Neuronal stem cell (in vitro differentiated cells): ENCODE measurements around the gene ATP2C2.

Source experiments
- DNase-seq: peaks from one replicate; pipeline ENCODE4 v3.0.0-alpha.2; 2013; ENCODE audit warnings: low spot score
- H2AFZ ChIP-seq: one replicate; pipeline ENCODE4 v1.6.1; 2013; ENCODE audit warnings: mild to moderate bottlenecking, low read length, inconsistent platforms
- H2AK5ac ChIP-seq: 2 replicates; pipeline ENCODE4 v1.6.1; 2013; ENCODE audit warnings: low read depth, mild to moderate bottlenecking, inconsistent platforms, low read length, moderate library complexity, mixed read lengths
- H2BK120ac ChIP-seq: 2 replicates; pipeline ENCODE4 v1.6.1; 2013; ENCODE audit warnings: low read depth, mild to moderate bottlenecking, inconsistent platforms, low read length, moderate library complexity, mixed read lengths
- H2BK12ac ChIP-seq: one replicate; pipeline ENCODE4 v1.6.1; 2013; ENCODE audit warnings: low read length, inconsistent platforms
- H2BK15ac ChIP-seq: 2 replicates; pipeline ENCODE4 v1.6.1; 2013; ENCODE audit warnings: mild to moderate bottlenecking, low read length, inconsistent platforms, mixed read lengths
- H2BK5ac ChIP-seq: one replicate; pipeline ENCODE4 v1.6.1; 2013; ENCODE audit warnings: inconsistent platforms, mild to moderate bottlenecking, low read length, moderate library complexity
- H3K14ac ChIP-seq: one replicate; pipeline ENCODE4 v1.6.1; 2013; ENCODE audit warnings: low read length, inconsistent platforms
- H3K18ac ChIP-seq: 2 replicates; pipeline ENCODE4 v1.6.1; 2013; ENCODE audit warnings: low read length, inconsistent platforms
- H3K23ac ChIP-seq: 2 replicates; pipeline ENCODE4 v1.6.1; 2013; ENCODE audit warnings: low read depth, mild to moderate bottlenecking, mixed read lengths, low read length, inconsistent platforms; ENCODE audit not compliant: poor library complexity
- H3K27ac ChIP-seq: replicated peaks from 3 replicates; pipeline ENCODE4 v1.5.1; 2013; ENCODE audit warnings: low read length, inconsistent platforms
- H3K27me3 ChIP-seq, 3 experiments: 2 replicates each; pipeline ENCODE4 v1.6.1; 2013; ENCODE audit warnings: low read length in 3 of 3, mild to moderate bottlenecking in 2 of 3, inconsistent platforms in 1 of 3, low read depth in 1 of 3, mixed read lengths in 1 of 3, moderate library complexity in 1 of 3; ENCODE audit not compliant: control insufficient read depth in 3 of 3, insufficient read depth in 3 of 3
- H3K36me3 ChIP-seq, 2 donors: replicated peaks in 1 of 2; 2 replicates each; pipeline ENCODE4 v1.6.1; 2013; ENCODE audit warnings: low read length in 2 of 2; ENCODE audit not compliant: control insufficient read depth in 2 of 2, insufficient read depth in 2 of 2
- H3K4ac ChIP-seq: 2 replicates; pipeline ENCODE4 v1.6.1; 2013; ENCODE audit warnings: inconsistent platforms, mild to moderate bottlenecking, low read length, moderate library complexity
- H3K4me1 ChIP-seq, 2 donors: 1 replicate in 1 of 2; 2 replicates in 1 of 2; pipeline ENCODE4 v1.6.1; 2013; ENCODE audit warnings: low read length in 2 of 2, low read depth in 1 of 2; ENCODE audit not compliant: control insufficient read depth in 2 of 2, insufficient read depth in 1 of 2
- H3K4me2 ChIP-seq: one replicate; pipeline ENCODE4 v1.6.1; 2013; ENCODE audit warnings: mild to moderate bottlenecking, low read length, inconsistent platforms; ENCODE audit not compliant: insufficient read depth, poor library complexity, severe bottlenecking
- H3K4me3 ChIP-seq, 2 donors: 2 replicates each; pipeline ENCODE4 v1.5.1; 2013; ENCODE audit warnings: low read length in 2 of 2, mild to moderate bottlenecking in 2 of 2, inconsistent platforms in 1 of 2, moderate library complexity in 1 of 2
- H3K79me1 ChIP-seq: one replicate; pipeline ENCODE4 v1.6.1; 2013; ENCODE audit warnings: low read depth, mild to moderate bottlenecking, inconsistent platforms, low read length, moderate library complexity
- H3K9ac ChIP-seq: one replicate; pipeline ENCODE4 v1.6.1; 2013; ENCODE audit warnings: mild to moderate bottlenecking, low read depth, low read length, inconsistent platforms; ENCODE audit not compliant: poor library complexity
- H3K9me3 ChIP-seq, 2 donors: replicated peaks in 1 of 2; 2 replicates each; pipeline versions ENCODE3 to v1.6.1; 2013; ENCODE audit warnings: low read length in 2 of 2, mild to moderate bottlenecking in 2 of 2, inconsistent platforms in 1 of 2, low read depth in 1 of 2, mixed read lengths in 1 of 2, moderate library complexity in 1 of 2; ENCODE audit not compliant: control insufficient read depth in 2 of 2, insufficient read depth in 1 of 2
- H4K8ac ChIP-seq: one replicate; pipeline ENCODE4 v1.6.1; 2013; ENCODE audit warnings: low read depth, mild to moderate bottlenecking, inconsistent platforms, low read length, moderate library complexity
- H4K91ac ChIP-seq: one replicate; pipeline ENCODE4 v1.6.1; 2013; ENCODE audit warnings: low read length, low read depth, mild to moderate bottlenecking, inconsistent platforms; ENCODE audit not compliant: poor library complexity
- WGBS, 2 donors: extraction: QIAGEN DNeasy Blood & Tissue Kit; methylation state at CpG; one replicate each; pipeline ENCODE4 v1.1.7; 2013; ENCODE audit warnings: missing lambda C conversion rate in 2 of 2, mixed read lengths in 1 of 2; ENCODE audit not compliant: insufficient read length in 2 of 2, insufficient replicate concordance in 1 of 2; ENCODE audit errors: extremely low coverage in 2 of 2; 5-methylcytosine and 5-hydroxymethylcytosine counted together

ATP2C2 gene

GRCh38 chr16:84509032-84509950, 141.0 kb downstream of the ATP2C2 start:
- Histone ChIP-seq H3K4me2 (no peak overlapping the region), H3K27me3 (no peaks in the 10 kb centered on the region), H4K91ac (no peak overlapping the region), H3K9ac (peak overlapping the region; percentile 10), H2BK5ac (no peak overlapping the region), H3K23ac (peak overlapping the region; percentile 76), H2BK15ac (peak overlapping the region; percentile 43), H3K18ac (peak overlapping the region; percentile 61), H3K36me3 (no peaks in the 10 kb centered on the region), H2AFZ (peak overlapping the region; percentile 57), H3K4me1 (peaks cover 12 to 38% of the 10 kb centered on the region in 2 donors), H2BK120ac (no peak overlapping the region), H3K14ac (no peak overlapping the region), H3K4me3 (no peak overlapping the region), H4K8ac (no peak overlapping the region), H2BK12ac (no peak overlapping the region), H3K4ac (no peak overlapping the region), H3K9me3 (no peaks in the 10 kb centered on the region), H3K79me1 (peaks cover 5% of the 10 kb centered on the region), H3K27ac (no peak overlapping the region), H2AK5ac (peak overlapping the region; percentile 95)
- DNase-seq = no peak
- WGBS, 2 donors = no CpG with 5 or more reads among the region's 20 CpGs

- no peak overlapping the region for H3K27ac ChIP-seq
Measured at GRCh38 chr16:84511180-84511800, 143.0 kb downstream of the ATP2C2 start.

GRCh38 chr16:84511831-84512230, 143.5 kb downstream of the ATP2C2 start:
- no peak overlapping the region for H3K4me2 ChIP-seq
- no peaks in the 10 kb centered on the region for H3K79me1 ChIP-seq
- no peak overlapping the region for H2BK120ac ChIP-seq
- H3K14ac ChIP-seq = no peak overlapping the region
- H3K23ac ChIP-seq = no peak overlapping the region
- no peaks in the 10 kb centered on the region for H3K9me3 ChIP-seq
- H3K4me3 ChIP-seq = no peak overlapping the region
- no peak overlapping the region for H3K27ac ChIP-seq
- H3K36me3 ChIP-seq = no peaks in the 10 kb centered on the region
- H4K91ac ChIP-seq = no peak overlapping the region
- H2BK12ac ChIP-seq = peak overlapping the region; percentile 52
- H2BK15ac ChIP-seq = no peak overlapping the region
- no peaks in the 10 kb centered on the region for H3K27me3 ChIP-seq
- no CpG with 5 or more reads among the region's 13 CpGs for WGBS, 2 donors
- H4K8ac ChIP-seq = no peak overlapping the region
- no peak overlapping the region for H2AK5ac ChIP-seq
- H3K4me1 ChIP-seq = peaks cover 16 to 42% of the 10 kb centered on the region in 2 donors
- peak overlapping the region; percentile 61 for H3K18ac ChIP-seq
- H3K4ac ChIP-seq = no peak overlapping the region
- H2BK5ac ChIP-seq = no peak overlapping the region
- no peak overlapping the region for H2AFZ ChIP-seq
- H3K9ac ChIP-seq = no peak overlapping the region
- DNase-seq = no peak

More at GRCh38 chr16:84511180-84511800, 143.0 kb downstream of the ATP2C2 start:
- H2BK5ac ChIP-seq = no peak overlapping the region
- DNase-seq = peak; percentile 81
- H3K4me1 ChIP-seq = peaks cover 16 to 42% of the 10 kb centered on the region in 2 donors
- no peaks in the 10 kb centered on the region for H3K27me3 ChIP-seq
- no peaks in the 10 kb centered on the region for H3K9me3 ChIP-seq
- no CpG with 5 or more reads among the region's 21 CpGs for WGBS, 2 donors
- no peaks in the 10 kb centered on the region for H3K79me1 ChIP-seq
- H2BK15ac ChIP-seq = no peak overlapping the region
- H2AK5ac ChIP-seq = no peak overlapping the region
- H3K14ac ChIP-seq = no peak overlapping the region
- peak overlapping the region; percentile 20 for H3K18ac ChIP-seq
- no peak overlapping the region for H3K4ac ChIP-seq
- H3K4me3 ChIP-seq = no peak overlapping the region
- peak overlapping the region; percentile 87 for H2AFZ ChIP-seq
- no peak overlapping the region for H3K4me2 ChIP-seq
- H2BK120ac ChIP-seq = no peak overlapping the region
- no peak overlapping the region for H2BK12ac ChIP-seq
- no peak overlapping the region for H4K8ac ChIP-seq
- no peak overlapping the region for H3K9ac ChIP-seq
- no peaks in the 10 kb centered on the region for H3K36me3 ChIP-seq
- H4K91ac ChIP-seq = no peak overlapping the region
- H3K23ac ChIP-seq = no peak overlapping the region

- H3K23ac ChIP-seq = no peak overlapping the region
- H2BK12ac ChIP-seq = no peak overlapping the region
- H3K27me3 ChIP-seq = no peaks in the 10 kb centered on the region
- H2AK5ac ChIP-seq = peak overlapping the region; percentile 8
- no peak overlapping the region for H3K4ac ChIP-seq
- no peak overlapping the region for H2BK5ac ChIP-seq
- no peak overlapping the region for H2BK15ac ChIP-seq
- no peak overlapping the region for H3K9ac ChIP-seq
- no peaks in the 10 kb centered on the region for H3K9me3 ChIP-seq
- no peak overlapping the region for H4K8ac ChIP-seq
- H3K36me3 ChIP-seq = no peaks in the 10 kb centered on the region
- no peak overlapping the region for H4K91ac ChIP-seq
- H3K4me2 ChIP-seq = no peak overlapping the region
- H3K27ac ChIP-seq = no peak overlapping the region
- H3K18ac ChIP-seq = no peak overlapping the region
- peak overlapping the region; percentile 9 for H2AFZ ChIP-seq
- H3K4me1 ChIP-seq = peaks cover 16 to 40% of the 10 kb centered on the region in 2 donors
- no CpG with 5 or more reads among the region's 10 CpGs for WGBS, 2 donors
- H3K14ac ChIP-seq = no peak overlapping the region
- DNase-seq = no peak
- no peak overlapping the region for H3K4me3 ChIP-seq
- no peak overlapping the region for H2BK120ac ChIP-seq
- no peaks in the 10 kb centered on the region for H3K79me1 ChIP-seq
Measured at GRCh38 chr16:84513123-84513522, 144.8 kb downstream of the ATP2C2 start.
